ENCODE results near the gene TNIK. TPM values are rescaled to one million over a fixed set of nuclear protein-coding genes. Genes with fewer than 3 reads are reported as not detected.

The TNIK gene
- total RNA-seq, 1 donor from 2014 or later = 3.0 TPM

DNA sequence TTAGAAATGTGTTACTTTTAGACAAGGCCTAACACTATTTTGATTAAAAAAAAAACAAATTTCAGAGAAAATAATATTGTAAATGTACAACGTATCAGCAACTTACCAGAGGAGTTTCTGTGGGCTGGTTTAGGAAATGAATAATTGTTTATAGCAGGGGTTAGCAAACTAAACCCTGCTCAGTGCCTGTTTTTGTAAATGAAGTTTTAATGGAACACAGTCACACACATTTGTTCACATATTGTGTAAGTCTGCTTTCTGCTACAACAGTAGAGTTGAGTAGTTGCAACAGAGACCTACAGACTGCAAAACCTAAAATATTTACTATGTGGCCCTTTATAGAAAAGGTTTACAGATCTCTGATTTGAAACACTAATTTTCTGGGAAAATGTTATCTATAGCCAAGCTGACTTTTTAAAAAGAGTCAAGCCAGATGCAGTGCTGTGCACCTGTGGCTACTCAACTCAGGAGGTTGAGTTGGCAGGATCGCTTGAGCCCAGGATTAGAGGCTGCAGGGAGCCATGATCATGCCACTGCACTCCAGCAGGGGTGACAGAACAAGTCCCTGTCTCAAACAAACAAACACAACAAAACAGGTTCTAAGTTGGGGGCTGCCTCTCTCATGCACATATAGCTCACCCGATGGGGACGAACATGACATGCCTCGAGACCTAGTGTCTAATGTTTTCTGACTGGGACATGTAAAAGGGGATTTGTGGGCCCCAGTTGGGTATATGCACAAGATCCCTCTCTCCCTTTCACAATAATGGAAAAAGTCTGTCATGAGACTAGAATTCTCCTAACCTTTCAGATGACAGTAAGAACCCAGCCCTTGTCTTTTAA lies 182.5 kb downstream of the TNIK start:
- ATAC-seq = no peak

DNA sequence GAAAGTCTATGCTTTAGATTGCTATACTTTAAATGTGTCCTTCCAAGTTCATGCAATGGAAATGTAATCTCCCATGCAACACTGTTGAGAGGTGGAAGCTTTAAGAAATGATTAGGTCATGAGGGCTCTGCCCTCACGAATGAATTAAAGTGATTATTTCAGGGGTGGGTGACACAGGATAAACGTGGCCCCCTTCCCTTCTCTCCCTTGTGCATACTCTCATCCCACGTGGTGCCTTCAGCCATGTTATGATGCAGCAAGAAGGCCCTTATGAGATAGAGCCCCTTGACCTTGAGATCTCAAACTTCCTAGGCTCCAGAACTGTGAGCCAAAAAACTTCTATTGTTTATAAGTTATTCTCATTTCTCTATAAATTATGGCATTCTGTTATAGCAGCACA lies 183.3 kb downstream of the TNIK start:
- ATAC-seq = no peak

DNA sequence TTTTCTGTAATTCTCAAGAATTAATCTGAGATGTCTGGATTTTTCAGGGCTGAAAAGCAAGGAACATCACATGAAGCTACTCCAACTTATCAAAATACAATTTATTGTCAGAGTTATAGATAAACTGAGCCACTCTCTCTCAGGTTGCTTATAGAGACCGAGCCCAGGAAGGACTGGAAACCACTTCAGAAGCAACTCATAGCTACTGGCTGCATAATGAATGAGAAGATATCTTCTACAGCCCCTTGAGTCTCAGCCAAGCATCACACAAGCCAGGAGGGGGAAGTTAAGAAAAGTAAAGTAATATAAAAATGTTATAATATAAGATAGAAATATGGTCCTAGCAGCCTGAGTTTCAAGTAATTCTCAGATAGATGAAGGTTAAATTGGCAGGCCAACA lies 186.0 kb downstream of the TNIK start:
- no peak for ATAC-seq

DNA sequence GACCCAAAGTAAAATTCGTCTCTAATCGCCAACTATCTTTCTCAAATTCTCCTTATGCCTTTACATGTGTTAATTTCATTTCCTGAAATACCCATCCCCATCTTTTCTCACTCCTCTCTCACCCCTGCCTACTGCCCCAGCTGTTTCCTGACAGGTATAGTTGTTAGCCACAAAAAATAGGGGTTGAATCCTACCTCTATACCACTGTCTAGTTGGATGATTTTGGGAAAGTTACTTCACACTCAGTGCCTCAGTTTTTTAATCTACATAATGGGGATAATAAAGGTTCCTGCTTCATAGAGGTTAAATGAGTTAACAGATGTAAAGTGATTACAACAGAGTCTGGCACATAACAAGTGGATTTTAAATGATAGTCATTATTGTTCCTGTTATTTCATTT lies 189.7 kb downstream of the TNIK start:
- ATAC-seq = no peak

DNA sequence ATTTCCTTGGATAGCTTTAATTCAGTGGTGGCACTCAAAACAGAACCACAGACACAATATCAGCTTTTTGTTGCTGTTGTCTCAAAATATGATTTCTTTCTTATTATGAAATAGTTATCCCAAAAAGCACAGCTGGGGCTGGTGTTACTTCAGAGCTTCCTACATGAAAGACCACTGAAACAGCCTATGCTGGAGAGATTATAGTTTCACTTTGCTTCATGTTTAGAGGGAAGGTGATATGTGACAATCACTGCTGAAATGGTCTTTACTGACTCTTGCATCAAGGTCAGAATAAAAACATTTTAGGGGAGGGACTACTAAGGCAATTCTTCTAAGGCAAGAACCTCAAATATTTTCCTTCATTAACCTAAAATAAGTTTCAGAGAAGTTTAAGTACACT lies 190.7 kb downstream of the TNIK start:
- ATAC-seq = no peak

DNA sequence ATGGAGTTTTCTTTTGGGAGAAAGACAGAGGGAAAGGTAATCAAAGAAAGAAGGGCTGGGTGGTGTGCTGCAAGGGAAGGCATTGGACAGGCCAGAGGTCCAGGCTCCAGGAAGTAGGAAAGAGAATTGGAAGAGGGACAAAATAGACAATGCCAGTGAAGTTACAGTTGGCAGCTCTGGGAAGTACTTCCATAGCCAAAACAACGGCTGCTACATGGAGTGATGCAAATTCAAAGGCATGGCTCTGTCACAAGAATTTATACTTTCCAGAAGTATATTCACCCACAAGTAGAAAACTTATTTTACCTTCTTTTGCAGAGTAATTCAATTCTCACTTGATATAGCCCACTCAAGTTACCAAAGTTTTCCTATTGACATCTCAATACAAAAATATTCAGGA lies 191.5 kb downstream of the TNIK start:
- ATAC-seq = no peak

DNA sequence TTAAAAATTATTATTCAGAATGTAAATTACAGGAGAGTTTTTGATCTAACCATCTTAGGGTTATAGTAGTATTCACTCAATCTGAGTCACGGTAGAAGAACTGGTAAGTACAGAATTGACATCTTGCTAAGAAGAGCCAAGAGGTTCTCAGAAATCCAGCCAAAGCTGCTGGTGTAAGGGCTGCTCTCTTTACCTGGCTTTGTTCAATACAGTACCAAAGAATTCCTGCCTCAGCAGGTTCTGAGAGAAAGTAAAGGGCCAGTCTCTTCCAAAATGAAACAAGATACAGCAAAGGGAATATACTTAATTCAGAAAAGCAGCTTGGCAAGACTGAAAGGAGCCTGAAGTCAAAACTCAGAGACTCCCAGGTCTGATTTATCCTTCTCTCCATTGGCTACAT lies 193.1 kb downstream of the TNIK start:
- peak; percentile 82 for ATAC-seq

DNA sequence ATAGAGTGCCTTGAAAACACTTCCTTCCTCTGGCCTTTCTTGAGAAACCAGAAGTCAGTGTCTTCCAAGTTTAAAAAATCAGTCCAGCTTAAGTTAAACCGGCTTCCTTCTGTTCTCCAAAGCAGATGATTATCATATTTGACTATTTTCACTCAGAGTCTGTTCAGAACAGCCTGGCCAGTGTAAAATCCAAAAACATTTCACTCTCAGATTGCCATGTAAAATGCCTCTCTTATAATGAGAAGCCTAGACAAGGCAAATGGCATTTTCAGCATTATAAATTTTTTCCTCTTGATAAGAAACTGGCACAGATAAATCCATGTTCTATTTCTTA lies 193.5 kb downstream of the TNIK start:
- no peak for ATAC-seq

DNA sequence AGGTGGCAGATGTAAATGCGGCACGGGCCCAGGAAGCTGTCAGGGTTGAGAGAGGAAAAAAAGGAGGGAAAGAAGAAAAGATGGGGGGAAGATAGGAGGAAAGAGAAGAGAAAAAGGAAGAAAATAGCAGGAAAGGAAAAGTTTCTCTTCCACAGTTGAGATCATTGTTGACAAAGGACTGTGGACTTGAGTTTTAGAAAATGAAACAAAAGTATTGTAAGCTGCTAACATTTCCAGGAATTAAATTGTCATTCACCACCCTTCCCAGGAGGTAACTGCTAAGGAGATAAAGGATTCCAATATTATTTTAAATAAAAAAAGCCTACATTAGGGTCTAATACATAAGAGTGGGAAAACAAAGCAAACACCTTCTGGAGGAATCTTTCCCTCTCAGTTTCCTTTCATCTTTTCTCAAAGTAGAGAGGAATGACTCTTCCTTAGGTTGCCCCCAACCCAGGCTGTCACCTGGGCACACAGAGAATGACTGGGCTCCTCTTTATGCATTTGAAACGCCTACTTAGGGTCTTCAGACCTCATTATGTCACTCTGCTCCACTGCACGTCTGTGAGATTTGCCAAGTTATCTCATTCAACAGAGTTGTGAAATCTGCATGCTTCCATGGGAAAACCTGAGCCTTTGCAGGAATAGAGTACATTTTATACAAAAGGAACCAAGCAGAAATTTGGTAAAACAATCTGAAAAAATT lies 194.0 kb downstream of the TNIK start:
- no peak for ATAC-seq

DNA sequence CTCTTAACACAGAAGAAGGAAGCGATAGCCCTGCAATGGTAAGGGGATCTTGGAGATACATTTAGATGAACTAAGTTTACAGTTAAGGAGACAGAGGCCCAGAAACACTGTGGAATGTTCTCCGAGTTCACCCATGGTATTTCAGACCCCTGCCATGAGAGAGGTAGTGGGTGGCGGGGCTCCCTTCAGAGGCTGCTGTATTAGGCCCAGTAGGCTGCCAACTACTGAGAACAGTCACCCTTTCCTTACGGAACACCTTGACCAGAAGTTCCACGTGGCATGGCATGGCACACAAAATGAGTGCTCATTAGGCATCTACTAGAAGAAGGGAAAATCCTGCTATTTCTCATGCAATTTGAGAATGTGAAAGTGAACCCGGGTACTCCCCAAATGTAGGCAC lies 195.4 kb downstream of the TNIK start:
- no peak for ATAC-seq

DNA sequence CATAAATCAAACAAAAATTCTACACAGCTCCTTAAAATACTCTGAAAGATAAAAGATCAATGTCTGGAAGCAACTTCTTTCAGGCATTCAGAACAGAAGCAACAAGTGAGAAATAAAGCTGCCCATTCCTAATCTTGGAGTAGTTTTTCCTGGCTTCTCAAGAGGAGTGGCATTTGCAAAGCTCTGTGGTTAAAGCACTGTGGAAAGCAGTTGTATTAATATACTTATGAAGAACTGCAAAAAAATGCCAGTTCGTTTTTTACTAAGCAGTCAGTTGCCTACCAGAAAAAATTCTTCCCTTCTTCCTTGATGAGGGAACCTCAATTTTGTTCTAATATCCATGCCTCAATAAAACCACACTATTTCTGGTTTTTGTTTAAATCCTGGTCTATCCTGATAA lies 197.8 kb downstream of the TNIK start:
- no peak for ATAC-seq

DNA sequence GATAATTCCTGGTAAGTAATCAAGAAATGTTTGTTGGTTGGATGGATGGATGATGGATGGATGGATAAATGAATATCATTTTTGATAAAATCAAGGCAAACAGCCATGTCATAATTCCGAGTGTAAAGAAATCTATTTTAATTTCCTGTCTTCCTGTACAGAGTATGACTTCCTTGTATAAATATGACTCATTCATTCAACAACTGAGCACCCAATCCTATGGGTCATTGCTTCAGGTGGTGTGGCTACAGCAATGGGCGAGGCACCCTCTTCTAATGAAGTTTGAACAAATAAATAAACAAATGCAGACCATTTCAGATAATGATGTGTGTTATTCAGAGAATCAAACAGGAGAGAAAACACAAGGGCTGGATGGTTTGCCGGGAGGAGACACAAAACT lies 198.7 kb downstream of the TNIK start:
- ATAC-seq = peak; percentile 96

DNA sequence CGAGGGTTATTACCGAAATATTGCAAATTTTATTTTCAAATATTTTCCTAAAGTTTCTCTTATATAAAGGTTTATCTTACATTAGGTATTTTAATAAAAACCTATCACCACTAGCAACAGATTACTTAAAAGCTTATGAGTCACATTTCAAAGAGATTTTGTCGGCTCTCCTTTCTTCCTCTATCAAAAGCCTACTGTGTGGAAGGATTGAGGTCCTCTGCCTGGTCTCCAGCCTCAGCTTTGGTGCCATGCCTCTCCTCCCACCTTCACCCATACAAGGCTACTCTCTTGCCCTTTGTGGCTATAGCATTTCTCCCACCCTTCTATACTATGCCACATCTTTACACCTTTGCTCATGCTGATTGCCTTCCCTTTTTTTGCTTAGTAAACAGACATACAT lies 199.3 kb downstream of the TNIK start:
- ATAC-seq = no peak

DNA sequence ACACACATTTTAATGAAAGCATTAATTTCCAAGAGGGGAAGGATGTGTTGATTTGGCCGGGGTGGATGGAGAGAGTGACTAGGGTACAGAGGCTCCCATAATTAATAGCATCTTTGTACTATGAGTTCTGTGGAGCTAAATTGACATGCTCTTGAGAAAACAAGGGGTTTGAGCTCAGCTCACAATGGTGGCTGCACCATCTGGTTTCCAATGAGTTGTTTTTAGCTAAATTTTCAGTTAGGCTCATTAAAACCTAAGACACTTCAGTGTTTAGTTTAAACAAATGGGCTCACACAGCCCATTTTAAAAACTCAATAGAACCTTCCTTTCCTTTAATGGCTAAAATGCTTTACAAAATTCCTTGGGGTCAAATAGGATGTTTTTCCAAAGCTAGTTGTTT lies 199.7 kb downstream of the TNIK start:
- no peak for ATAC-seq

DNA sequence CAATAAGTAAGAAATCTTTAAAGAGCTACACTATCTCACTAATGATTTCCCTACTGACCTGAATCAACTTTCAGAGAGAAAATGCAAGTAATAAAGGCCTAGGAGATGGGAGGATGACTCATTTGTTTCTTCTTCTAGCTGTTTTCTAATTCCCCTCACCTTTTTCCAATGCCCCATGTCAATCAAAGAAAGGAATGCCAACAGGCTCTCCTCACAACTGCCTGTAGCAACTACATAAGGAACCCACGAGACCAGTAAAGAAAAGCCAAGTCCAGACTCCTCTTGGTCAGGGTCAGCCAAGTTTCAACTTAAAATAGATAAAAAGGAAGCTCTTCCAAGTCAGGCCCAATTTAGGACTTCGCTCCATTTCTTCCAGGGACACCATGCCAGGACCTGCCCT lies 201.9 kb downstream of the TNIK start:
- no peak for ATAC-seq

DNA sequence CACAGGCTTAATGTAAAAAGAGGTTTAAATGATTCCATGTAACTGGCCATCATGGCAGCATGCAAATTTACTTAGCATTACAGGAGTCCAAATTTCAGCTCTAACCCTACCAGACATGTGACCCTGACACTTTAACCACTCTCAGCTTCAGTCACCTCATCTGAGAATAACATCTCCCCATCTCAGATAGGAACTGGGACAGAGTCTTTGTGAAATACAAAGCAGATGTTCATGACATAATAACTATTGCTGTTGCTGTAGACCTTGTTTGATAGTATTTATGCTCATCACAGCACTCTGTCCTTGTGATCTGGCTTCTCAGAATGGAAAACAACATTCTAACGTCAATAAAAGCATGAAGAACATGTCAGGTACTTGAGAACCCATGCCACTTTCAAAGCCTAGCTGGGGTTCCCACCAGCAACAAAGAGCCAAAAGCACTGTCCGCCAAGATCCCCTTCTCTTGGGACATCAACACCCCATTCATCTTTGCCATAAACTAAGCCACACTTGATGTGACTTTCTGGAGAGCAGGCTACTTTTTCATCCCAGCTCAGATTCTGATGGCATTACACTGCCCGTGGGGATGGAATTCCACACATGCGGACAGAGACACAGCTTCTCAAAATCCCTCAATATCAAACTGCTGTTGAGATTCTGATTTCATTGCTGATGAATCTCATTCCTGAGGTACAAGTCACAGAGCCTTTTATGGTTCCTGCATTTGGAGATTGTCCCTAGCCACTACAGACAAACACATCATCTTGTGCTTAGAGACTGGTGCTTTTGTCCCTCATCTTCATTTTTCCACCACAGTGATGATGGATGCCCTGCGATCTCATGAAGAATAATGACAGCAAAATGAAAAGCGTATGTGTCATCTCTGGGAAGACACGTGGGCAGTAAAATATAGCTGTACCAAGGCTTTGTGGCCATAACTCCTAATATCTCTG lies 202.7 kb downstream of the TNIK start:
- no peak for ATAC-seq

DNA sequence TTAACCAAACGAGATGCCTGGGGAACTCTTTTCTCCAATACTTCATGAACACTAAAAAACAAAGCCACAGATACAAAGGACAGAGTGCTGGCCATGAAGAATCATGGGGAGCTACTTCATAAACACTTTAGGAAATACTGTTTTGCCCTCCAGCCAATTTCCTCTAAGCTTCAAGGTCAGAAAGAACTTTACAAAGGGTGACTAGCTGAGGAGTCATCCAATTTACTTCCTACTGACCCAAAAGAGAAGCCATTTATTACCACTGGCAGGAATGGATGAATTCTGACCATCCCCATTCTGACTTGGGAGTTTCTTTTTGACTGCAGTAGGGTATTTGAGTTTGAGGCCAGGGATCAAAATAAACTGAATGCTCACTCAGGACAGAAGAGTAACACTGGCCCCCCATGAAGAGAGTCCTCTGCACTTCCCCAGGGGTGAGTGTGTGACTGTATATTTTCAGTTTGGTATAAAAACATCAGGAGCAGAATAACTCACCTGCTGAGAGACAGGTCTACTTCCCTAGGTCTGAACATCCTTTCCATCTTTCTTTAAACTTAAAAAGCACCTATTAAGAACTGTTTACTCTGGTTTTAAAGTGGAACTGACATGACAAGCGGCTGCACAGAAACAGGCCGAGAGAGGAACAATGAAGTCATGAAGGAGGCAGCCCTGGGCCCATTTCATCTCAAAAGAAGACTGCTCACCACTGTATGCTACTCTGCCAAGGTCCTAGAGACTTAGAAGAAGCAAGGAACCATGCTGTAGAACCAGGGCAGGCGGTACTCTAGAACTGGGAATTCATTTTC lies 203.6 kb downstream of the TNIK start:
- ATAC-seq = no peak

DNA sequence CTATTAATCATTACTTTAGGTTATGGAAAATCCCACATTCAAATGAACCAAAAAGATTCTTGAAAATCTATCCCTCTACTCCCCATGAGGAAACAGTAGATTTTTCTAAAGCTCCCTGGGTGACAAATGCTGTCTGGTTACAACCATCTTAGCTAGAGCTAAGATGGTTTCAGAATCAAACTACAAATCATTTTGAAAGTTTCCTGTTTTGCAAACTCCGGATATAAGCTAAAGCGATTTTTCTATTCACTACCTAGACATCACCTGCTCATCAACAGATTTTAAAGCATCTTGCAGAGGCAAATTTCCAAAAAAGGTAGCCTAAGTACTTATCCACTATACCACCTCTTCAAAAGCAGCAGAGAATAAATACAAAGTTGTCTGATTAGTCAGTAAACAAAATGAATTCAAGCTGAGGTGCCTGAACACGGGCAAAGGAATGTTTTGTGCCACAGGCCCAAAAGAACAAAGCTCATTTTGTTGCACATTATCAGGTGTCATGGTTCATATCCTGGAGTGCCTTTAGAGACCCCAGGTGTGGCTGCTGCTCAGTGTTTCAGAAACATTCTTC lies 204.9 kb downstream of the TNIK start:
- ATAC-seq = no peak

DNA sequence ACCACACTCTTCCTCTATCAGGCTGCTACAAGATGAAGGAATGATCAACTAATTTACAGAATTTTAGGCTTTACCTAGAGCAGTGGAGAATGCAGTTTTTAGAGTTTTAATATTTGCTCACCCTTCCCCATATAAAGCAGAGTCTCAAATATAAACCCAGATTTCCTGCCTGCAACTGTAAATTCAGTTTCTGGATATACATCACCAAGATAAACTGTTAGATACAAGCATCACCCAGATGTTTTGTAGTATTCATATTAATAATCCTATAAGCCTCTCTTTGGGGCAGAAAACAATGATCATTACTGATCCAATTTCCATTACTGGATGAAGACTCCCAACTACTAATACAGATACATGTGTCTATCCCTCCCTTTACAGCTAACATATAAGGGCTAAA lies 205.9 kb downstream of the TNIK start:
- ATAC-seq = no peak

DNA sequence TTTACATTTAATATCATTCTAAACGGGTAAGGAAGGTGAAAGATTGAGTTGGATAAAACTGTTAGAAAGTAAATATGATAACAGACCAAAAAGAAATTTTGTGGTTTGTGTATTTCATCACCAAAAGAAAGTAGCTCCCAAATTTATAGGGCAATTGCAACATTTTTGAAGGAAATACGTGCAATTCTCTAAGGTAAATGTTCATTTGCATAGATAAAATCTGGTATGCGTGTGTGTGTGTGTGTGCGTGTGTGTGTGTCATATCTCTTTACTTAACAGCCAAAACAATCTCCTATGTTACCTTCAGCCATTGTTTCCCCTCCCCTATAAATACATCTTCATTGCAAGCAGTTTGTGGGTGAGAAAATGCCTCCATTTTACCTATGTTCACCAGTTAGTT lies 208.4 kb downstream of the TNIK start:
- ATAC-seq = no peak

DNA sequence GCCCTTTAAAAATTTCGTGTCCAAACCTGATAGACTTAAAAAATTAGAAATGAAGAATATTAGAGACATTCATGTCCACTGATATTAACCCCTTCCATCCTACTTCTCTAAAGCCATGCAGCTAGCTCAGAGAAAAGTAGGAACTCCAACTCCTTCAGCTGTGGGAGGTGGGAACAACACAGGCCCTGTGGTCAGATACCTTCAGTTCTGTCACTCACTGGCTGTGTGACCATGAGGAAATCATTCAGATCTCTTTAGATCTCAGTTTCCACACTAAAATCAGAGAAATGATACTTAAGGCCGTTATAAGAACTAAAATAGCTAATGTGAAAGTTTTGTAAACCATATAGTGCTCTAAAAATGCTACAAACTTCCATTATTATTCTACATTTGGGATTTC lies 209.8 kb downstream of the TNIK start:
- no peak for ATAC-seq

DNA sequence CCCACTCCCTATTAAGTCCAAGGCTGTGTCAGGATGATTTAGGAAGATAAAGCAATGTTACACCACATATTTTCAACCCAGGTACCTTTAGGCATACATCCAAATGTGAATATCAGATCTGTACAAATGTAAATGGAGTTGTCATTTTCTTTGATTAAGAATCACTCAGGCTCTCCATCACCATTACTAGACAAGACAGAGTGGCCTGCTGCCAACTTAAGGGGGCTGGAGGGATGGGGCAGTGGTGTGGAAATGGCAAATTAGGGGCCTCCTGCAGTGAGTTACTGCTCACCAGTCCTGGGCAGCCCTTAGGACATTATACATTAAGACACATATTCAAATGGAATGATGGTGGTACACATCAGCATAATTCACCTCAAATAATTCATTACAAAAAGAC lies 211.0 kb downstream of the TNIK start:
- no peak for ATAC-seq

Data from esophagus mucosa (tissue), 1 donor.